ENCODE results near the gene TECTA. TPM values are rescaled to one million over a fixed set of nuclear protein-coding genes. Genes with fewer than 3 reads are reported as not detected.
A peak's percentile ranks its signal among the peaks of the same experiment; 100 is the strongest.

The TECTA gene
- total RNA-seq, 1 experiment from 2014 or later, result 0.41 TPM

DNA sequence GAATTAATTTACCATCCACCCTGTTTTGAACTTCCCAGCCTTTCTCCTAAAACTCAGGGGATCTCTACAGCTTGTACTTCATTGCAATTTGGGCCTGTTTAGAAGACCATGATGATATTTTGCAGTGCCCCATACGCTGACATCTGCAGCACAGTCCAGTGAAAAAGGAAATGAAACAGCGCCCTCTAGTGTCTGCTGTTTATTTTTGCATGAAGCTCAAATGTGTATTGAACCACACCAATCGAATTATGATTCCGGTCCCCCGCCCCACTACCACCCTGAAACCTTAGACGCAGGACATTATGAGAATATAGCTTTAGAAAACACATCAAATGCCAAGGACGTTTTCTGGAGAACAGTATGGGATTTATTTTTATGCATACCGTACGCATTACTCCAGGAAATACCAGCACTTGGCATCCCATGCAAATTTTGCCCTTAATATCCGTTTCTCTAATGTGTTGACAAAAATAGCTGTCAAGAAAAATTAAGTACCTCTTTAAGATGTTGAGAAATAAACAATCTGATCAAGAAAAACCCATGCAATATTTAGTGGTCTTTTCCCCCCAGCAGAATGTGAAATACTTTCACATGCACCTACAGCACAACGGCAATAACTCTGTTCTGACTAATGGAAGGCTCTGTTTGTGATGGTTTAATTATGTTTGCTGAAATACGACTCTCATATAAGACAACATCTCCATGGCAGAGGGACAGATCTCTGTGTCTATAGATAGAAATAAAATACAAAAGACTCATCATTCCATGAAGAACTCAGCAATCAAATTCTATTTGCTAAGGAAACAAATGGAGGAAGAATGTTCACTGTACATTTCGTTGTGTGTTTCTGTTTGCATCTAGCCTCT is 93.9 kb downstream of the TECTA start:
- CTCF ChIA-PET, result interaction anchor here (0.6 to 1.3 kb wide), 22 partner anchors 8 to 510 kb away, joined by 3 to 14 read pairs (median 4); no protein-coding TSS in a partner anchor
- no TSS peak for BruUV-seq (replicated peaks)
- peaks cover 24% of the 10 kb centered on the region for H3K27me3 Mint-ChIP-seq (ENCODE audit: insufficient read depth, unreplicated experiment)

DNA sequence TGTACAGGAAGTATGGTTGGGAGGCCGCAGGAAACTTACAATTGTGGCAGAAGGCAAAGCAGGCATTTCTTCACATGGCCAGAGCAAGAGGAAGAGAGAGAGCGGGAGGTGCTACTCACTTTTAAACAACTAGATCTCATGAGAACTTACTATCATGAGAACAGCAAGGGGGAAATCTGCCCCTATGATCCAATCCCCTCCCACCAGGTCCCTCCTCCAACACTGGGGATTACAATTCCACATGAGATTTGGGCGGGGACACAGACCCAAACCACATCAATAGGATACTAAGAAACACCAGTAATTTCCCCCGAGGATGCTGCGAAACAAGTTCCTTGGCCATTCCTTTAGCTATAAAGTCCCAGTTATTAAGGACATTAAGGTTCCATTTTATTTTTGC is 97.4 kb downstream of the TECTA start:
- BruUV-seq (replicated peaks), result no TSS peak
- intact Hi-C loops (cut with micrococcal nuclease; ENCODE audit: unreplicated experiment), result no loop called here
- Mint-ChIP-seq H3K27ac (ENCODE audit: unreplicated experiment) (no peak overlapping the region), H3K9me3 (ENCODE audit: unreplicated experiment) (no peaks in the 10 kb centered on the region), H3K4me1 (ENCODE audit: low read depth, unreplicated experiment) (no peaks in the 10 kb centered on the region), H3K4me3 (ENCODE audit: unreplicated experiment) (no peak overlapping the region), H3K36me3 (ENCODE audit: insufficient read depth, unreplicated experiment) (no peaks in the 10 kb centered on the region), H3K27me3 (ENCODE audit: insufficient read depth, unreplicated experiment) (peaks cover 21% of the 10 kb centered on the region)
- no peaks in the 10 kb centered on the region for H3K9me3 ChIP-seq
- H3K4me3 ChIP-seq (ENCODE audit: low read depth, low read length), result no peak overlapping the region
- TF ChIP-seq, protein P1, sequence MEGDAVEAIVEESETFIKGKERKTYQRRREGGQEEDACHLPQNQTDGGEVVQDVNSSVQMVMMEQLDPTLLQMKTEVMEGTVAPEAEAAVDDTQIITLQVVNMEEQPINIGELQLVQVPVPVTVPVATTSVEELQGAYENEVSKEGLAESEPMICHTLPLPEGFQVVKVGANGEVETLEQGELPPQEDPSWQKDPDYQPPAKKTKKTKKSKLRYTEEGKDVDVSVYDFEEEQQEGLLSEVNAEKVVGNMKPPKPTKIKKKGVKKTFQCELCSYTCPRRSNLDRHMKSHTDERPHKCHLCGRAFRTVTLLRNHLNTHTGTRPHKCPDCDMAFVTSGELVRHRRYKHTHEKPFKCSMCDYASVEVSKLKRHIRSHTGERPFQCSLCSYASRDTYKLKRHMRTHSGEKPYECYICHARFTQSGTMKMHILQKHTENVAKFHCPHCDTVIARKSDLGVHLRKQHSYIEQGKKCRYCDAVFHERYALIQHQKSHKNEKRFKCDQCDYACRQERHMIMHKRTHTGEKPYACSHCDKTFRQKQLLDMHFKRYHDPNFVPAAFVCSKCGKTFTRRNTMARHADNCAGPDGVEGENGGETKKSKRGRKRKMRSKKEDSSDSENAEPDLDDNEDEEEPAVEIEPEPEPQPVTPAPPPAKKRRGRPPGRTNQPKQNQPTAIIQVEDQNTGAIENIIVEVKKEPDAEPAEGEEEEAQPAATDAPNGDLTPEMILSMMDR (IDR thresholded peaks at IDR 0.05; ENCODE audit: insufficient read depth in 1 of 2, low read depth in 1 of 2, low read length in 1 of 2, severe bottlenecking in 1 of 2, unreplicated experiment in 1 of 2), result no peak
- no peak for DNase-seq
- ChIA-PET POLR2A (no interaction called here), CTCF (no interaction called here)
- no peaks in the 10 kb centered on the region for H3K27me3 ChIP-seq (replicated peaks; ENCODE audit: control insufficient read depth, insufficient read depth, low read length)
- no peaks in the 10 kb centered on the region for H3K36me3 ChIP-seq (ENCODE audit: control insufficient read depth, insufficient read depth, low read length)
- no peaks in the 10 kb centered on the region for H3K4me1 ChIP-seq

More for the DNA sequence above, 93.9 kb downstream of the TECTA start:
- H3K27ac Mint-ChIP-seq (ENCODE audit: unreplicated experiment), result no peak overlapping the region
- Histone ChIP-seq H3K4me3 (ENCODE audit: low read depth, low read length) (no peak overlapping the region), H3K4me1 (no peaks in the 10 kb centered on the region), H3K27me3 (replicated peaks; ENCODE audit: control insufficient read depth, insufficient read depth, low read length) (no peaks in the 10 kb centered on the region), H3K9me3 (no peaks in the 10 kb centered on the region), H3K36me3 (ENCODE audit: control insufficient read depth, insufficient read depth, low read length) (no peaks in the 10 kb centered on the region)
- TF ChIP-seq, protein P1 (IDR thresholded peaks at IDR 0.05; ENCODE audit: insufficient read depth in 1 of 2, low read depth in 1 of 2, low read length in 1 of 2, severe bottlenecking in 1 of 2, unreplicated experiment in 1 of 2), result peak; percentile 92 to 94
- no peaks in the 10 kb centered on the region for H3K4me1 Mint-ChIP-seq (ENCODE audit: low read depth, unreplicated experiment)
- intact Hi-C loops (cut with micrococcal nuclease; ENCODE audit: unreplicated experiment), result loop anchor here (1.0 to 2.0 kb wide), 4 partner anchors 82 to 396 kb away; no protein-coding TSS in a partner anchor
- H3K9me3 Mint-ChIP-seq (ENCODE audit: unreplicated experiment), result no peaks in the 10 kb centered on the region
- DNase-seq, result peak; percentile 58 to 84
- POLR2A ChIA-PET, result no interaction called here
- H3K4me3 Mint-ChIP-seq (ENCODE audit: unreplicated experiment), result no peak overlapping the region
- no peaks in the 10 kb centered on the region for H3K36me3 Mint-ChIP-seq (ENCODE audit: insufficient read depth, unreplicated experiment)

GRCh38 chr11:121199516-121199915 is 98.5 kb downstream of the TECTA start:
- ChIA-PET CTCF (no interaction called here), POLR2A (no interaction called here)
- peaks cover 21% of the 10 kb centered on the region for H3K27me3 Mint-ChIP-seq (ENCODE audit: insufficient read depth, unreplicated experiment)
- no peaks in the 10 kb centered on the region for H3K27me3 ChIP-seq (replicated peaks; ENCODE audit: control insufficient read depth, insufficient read depth, low read length)
- no peak for DNase-seq
- H3K27ac Mint-ChIP-seq (ENCODE audit: unreplicated experiment), result no peak overlapping the region
- H3K4me1 Mint-ChIP-seq (ENCODE audit: low read depth, unreplicated experiment), result no peaks in the 10 kb centered on the region
- no TSS peak for BruUV-seq (replicated peaks)
- H3K36me3 ChIP-seq (ENCODE audit: control insufficient read depth, insufficient read depth, low read length), result no peaks in the 10 kb centered on the region
- no peaks in the 10 kb centered on the region for H3K9me3 ChIP-seq
- H3K36me3 Mint-ChIP-seq (ENCODE audit: insufficient read depth, unreplicated experiment), result no peaks in the 10 kb centered on the region
- H3K9me3 Mint-ChIP-seq (ENCODE audit: unreplicated experiment), result no peaks in the 10 kb centered on the region
- H3K4me3 Mint-ChIP-seq (ENCODE audit: unreplicated experiment), result no peak overlapping the region
- intact Hi-C loops (cut with micrococcal nuclease; ENCODE audit: unreplicated experiment), result no loop called here
- TF ChIP-seq, protein P1 (IDR thresholded peaks at IDR 0.05; ENCODE audit: insufficient read depth in 1 of 2, low read depth in 1 of 2, low read length in 1 of 2, severe bottlenecking in 1 of 2, unreplicated experiment in 1 of 2), result no peak
- no peak overlapping the region for H3K4me3 ChIP-seq (ENCODE audit: low read depth, low read length)
- H3K4me1 ChIP-seq, result no peaks in the 10 kb centered on the region

Measured in Caco-2 (cell line).